ENCODE results near the gene PYM1. TPM values are rescaled to one million over a fixed set of nuclear protein-coding genes. Genes with fewer than 3 reads are reported as not detected.
A peak's percentile ranks its signal among the peaks of the same experiment; 100 is the strongest.

PYM1 gene
- total and polyA plus RNA-seq, 10 donors: 26.7 to 54.0 (median 37.8) TPM

- Histone ChIP-seq H3K36me3 (peaks cover 0 to 33% (median 9%) of the 10 kb centered on the region in 6 donors), H3K27ac (no peak overlapping the region), H3K9me3 (no peaks in the 10 kb centered on the region), H3K4me3 (no peak overlapping the region), H3K27me3 (replicated peaks in 1 of 7) (no peaks in the 10 kb centered on the region), H3K4me1 (peaks cover 0 to 14% (median 11%) of the 10 kb centered on the region in 6 donors)
- DNase-seq: no peak
- intact Hi-C loops (cut with DNase I; ENCODE audit: low total_unique reads): no loop called here
- WGBS, 5 donors: 85 to 91% (median 89%) methylated on average over 8 of the region's 8 CpGs
- no peak for TF ChIP-seq POLR2A (IDR thresholded peaks at IDR 0.05)
Observed at GRCh38 chr12:55908726-55909512, 18.8 kb downstream of the PYM1 start.

GRCh38 chr12:55906056-55906455, 21.6 kb downstream of the PYM1 start:
- Histone ChIP-seq H3K9me3 (no peaks in the 10 kb centered on the region), H3K27me3 (replicated peaks in 1 of 7) (no peaks in the 10 kb centered on the region), H3K4me1 (no peaks in the 10 kb centered on the region), H3K36me3 (peaks cover 0 to 30% (median 24%) of the 10 kb centered on the region in 6 donors), H3K4me3 (no peak overlapping the region), H3K27ac (no peak overlapping the region)
- intact Hi-C loops (cut with DNase I; ENCODE audit: low total_unique reads): no loop called here
- no peak for TF ChIP-seq POLR2A (IDR thresholded peaks at IDR 0.05)
- TF ChIP-seq POLR2AphosphoS5 (IDR thresholded peaks at IDR 0.05): no peak
- no peak for TF ChIP-seq CTCF (IDR thresholded peaks at IDR 0.05 in 8 of 11, conservative IDR thresholded peaks at IDR 0.05 in 3 of 11)
- 68 to 89% (median 86%) methylated on average over 1 of the region's 1 CpG for WGBS, 5 donors
- no peak for DNase-seq

- intact Hi-C loops (cut with DNase I; ENCODE audit: low total_unique reads): no loop called here
- Histone ChIP-seq H3K4me3 (no peak overlapping the region), H3K9me3 (no peaks in the 10 kb centered on the region), H3K36me3 (peaks cover 0 to 47% (median 28%) of the 10 kb centered on the region in 6 donors), H3K27me3 (replicated peaks in 1 of 7) (no peaks in the 10 kb centered on the region), H3K4me1 (peaks cover 0 to 6% (median 0%) of the 10 kb centered on the region in 6 donors), H3K27ac (peak overlapping the region in 1 of 8 donors; percentile 4)
- no peak for DNase-seq
- WGBS, 5 donors: 92 to 97% (median 94%) methylated on average over 7 of the region's 7 CpGs
- TF ChIP-seq CTCF (IDR thresholded peaks at IDR 0.05 in 8 of 11, conservative IDR thresholded peaks at IDR 0.05 in 3 of 11): no peak
- no peak for TF ChIP-seq POLR2A (IDR thresholded peaks at IDR 0.05)
- no peak for TF ChIP-seq POLR2AphosphoS5 (IDR thresholded peaks at IDR 0.05)
Observed at GRCh38 chr12:55901881-55902490, 25.7 kb downstream of the PYM1 start.

- no peaks in the 10 kb centered on the region for H3K9me3 ChIP-seq
- no peak for DNase-seq
- no peak overlapping the region for H3K4me3 ChIP-seq
- intact Hi-C loops (cut with DNase I; ENCODE audit: low total_unique reads): no loop called here
- TF ChIP-seq POLR2AphosphoS5 (IDR thresholded peaks at IDR 0.05) (no peak), POLR2A (IDR thresholded peaks at IDR 0.05) (no peak), CTCF (IDR thresholded peaks at IDR 0.05 in 8 of 11, conservative IDR thresholded peaks at IDR 0.05 in 3 of 11) (no peak)
- H3K36me3 ChIP-seq: peaks cover 0 to 47% (median 28%) of the 10 kb centered on the region in 6 donors
- peaks cover 0 to 6% (median 0%) of the 10 kb centered on the region in 6 donors for H3K4me1 ChIP-seq
- H3K27ac ChIP-seq: no peak overlapping the region
- no peaks in the 10 kb centered on the region for H3K27me3 ChIP-seq (replicated peaks in 1 of 7)
- WGBS, 5 donors: 49 to 76% (median 71%) methylated on average over 2 of the region's 2 CpGs
Observed at GRCh38 chr12:55899082-55899481, 28.6 kb downstream of the PYM1 start.
